WTC11 (cell line): ENCODE measurements around the gene PPP1R9A. TPM values are rescaled to one million over a fixed set of nuclear protein-coding genes. Genes with fewer than 3 reads are reported as not detected.

ENCODE experiments used
- ATAC-seq: fragments of 200-7000 bp; cut with Tn5 transposase; 2 replicates; pipeline ENCODE4 v1.10.0; 2021; ENCODE audit warnings: mild to moderate bottlenecking, moderate library complexity
- CTCF ChIA-PET: fragments of 300-600 bp; sonication (Branson Sonifier 250); formaldehyde crosslinking; loops from one replicate; lab custom pipeline; 2021; ENCODE audit warnings: antibody characterized with exemption; lab: Charles Lee
- POLR2A ChIA-PET: fragments of 350-600 bp; sonication (Branson Sonifier 250); formaldehyde crosslinking; loops from one replicate; lab custom pipeline; 2021; ENCODE audit warnings: antibody characterized with exemption; lab: Charles Lee
- DNase-seq: peaks from one replicate; pipeline ENCODE4 v3.0.0; 2021; ENCODE audit warnings: low spot score
- H3K27ac Mint-ChIP-seq: 2 replicates; pipeline ENCODE4 v1.8.0; 2021; ENCODE audit warnings: mixed read lengths
- H3K27me3 Mint-ChIP-seq: 2 replicates; pipeline ENCODE4 v1.8.0; 2021; ENCODE audit warnings: low read depth, mild to moderate bottlenecking, moderate library complexity, mixed read lengths
- H3K36me3 Mint-ChIP-seq: 2 replicates; pipeline ENCODE4 v1.8.0; 2021; ENCODE audit warnings: mixed read lengths
- H3K4me1 Mint-ChIP-seq: 2 replicates; pipeline ENCODE4 v1.8.0; 2022; ENCODE audit warnings: mixed read lengths
- H3K4me3 Mint-ChIP-seq: 2 replicates; pipeline ENCODE4 v1.8.0; 2021; ENCODE audit warnings: mild to moderate bottlenecking, moderate library complexity, mixed read lengths
- H3K9me3 Mint-ChIP-seq: 2 replicates; pipeline ENCODE4 v1.8.0; 2021; ENCODE audit warnings: mixed read lengths
- HMGA2 ChIP-seq: fragments of 250-450 bp; sonication (Bioruptor Pico); IDR thresholded peaks from 2 replicates; pipeline ENCODE4 v1.4.0; 2021; ENCODE audit warnings: mild to moderate bottlenecking, moderate library complexity
- NFYB ChIP-seq: sonication (generic); formaldehyde crosslinking; conservative IDR thresholded peaks from 2 replicates; pipeline ENCODE4 v1.8.0; 2022; ENCODE audit warnings: low read depth, missing genetic modification reagents
- ZNF423 ChIP-seq: fragments of 250-450 bp; sonication (Bioruptor Pico); IDR thresholded peaks from 2 replicates; pipeline ENCODE4 v2.1.2; 2022; ENCODE audit warnings: mild to moderate bottlenecking, moderate library complexity
- total RNA-seq: library from RNA; stranded (reverse); gene quantifications from 3 replicates; pipeline ENCODE4 v1.2.3, GENCODE V29; 2021
- TF ChIP-seq, protein P1 (sequence below): sonication (generic); formaldehyde crosslinking; IDR thresholded peaks from 2 replicates; pipeline ENCODE4 v1.8.1; 2022; ENCODE audit warnings: low read depth, mild to moderate bottlenecking, moderate library complexity, missing genetic modification reagents, borderline replicate concordance
- TF ChIP-seq, protein P2 (sequence below): sonication (generic); formaldehyde crosslinking; conservative IDR thresholded peaks from 2 replicates; pipeline ENCODE4 v1.8.1; 2023; ENCODE audit warnings: mild to moderate bottlenecking, low read depth, missing genetic modification reagents, moderate library complexity
- TF ChIP-seq, protein P3 (sequence below): fragments of 250-450 bp; sonication (Bioruptor Pico); IDR thresholded peaks from 2 replicates; pipeline ENCODE4 v1.9.0; 2021; ENCODE audit warnings: moderate library complexity, mild to moderate bottlenecking, inconsistent platforms, borderline replicate concordance
- TF ChIP-seq, protein P4 (sequence below): fragments of 250-450 bp; sonication (Bioruptor Pico); IDR thresholded peaks from 2 replicates; pipeline ENCODE4 v1.9.0; 2021; ENCODE audit warnings: mild to moderate bottlenecking, borderline replicate concordance
- TF ChIP-seq, protein P5 (sequence below): sonication (generic); formaldehyde crosslinking; IDR thresholded peaks from 2 replicates; pipeline ENCODE4 v1.8.0; 2022; ENCODE audit warnings: mild to moderate bottlenecking, missing genetic modification reagents
- TF ChIP-seq, protein P6 (sequence below): fragments of 250-450 bp; sonication (Bioruptor Pico); IDR thresholded peaks from 2 replicates; pipeline ENCODE4 v1.8.0; 2021; ENCODE audit warnings: mild to moderate bottlenecking

Gene PPP1R9A
- total RNA-seq, 1 experiment from 2014 or later: 16.8 TPM

DNA sequence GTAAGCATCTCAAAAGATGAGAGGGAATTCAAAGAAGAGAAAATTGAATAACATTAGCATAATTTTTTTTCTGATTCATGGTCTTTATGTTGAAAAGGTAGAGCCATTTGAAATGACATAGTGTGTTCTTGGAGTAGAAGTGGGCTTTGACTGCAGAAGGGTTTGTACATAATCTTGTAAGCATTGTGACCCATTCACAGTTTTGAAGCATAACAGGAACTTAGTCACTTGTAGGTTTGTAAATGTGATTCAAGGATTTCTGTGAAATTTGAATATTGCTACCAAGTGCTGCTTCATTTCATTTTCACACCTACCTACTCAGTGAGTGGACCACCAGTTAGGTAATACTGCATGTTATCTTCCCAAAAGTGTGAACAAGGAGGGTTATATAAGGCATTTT is 348.3 kb downstream of the PPP1R9A start (continued):
- TF ChIP-seq, protein P1, sequence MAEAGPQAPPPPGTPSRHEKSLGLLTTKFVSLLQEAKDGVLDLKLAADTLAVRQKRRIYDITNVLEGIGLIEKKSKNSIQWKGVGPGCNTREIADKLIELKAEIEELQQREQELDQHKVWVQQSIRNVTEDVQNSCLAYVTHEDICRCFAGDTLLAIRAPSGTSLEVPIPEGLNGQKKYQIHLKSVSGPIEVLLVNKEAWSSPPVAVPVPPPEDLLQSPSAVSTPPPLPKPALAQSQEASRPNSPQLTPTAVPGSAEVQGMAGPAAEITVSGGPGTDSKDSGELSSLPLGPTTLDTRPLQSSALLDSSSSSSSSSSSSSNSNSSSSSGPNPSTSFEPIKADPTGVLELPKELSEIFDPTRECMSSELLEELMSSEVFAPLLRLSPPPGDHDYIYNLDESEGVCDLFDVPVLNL (CRISPR knock-in tag): no peak
- TF ChIP-seq, protein P2, sequence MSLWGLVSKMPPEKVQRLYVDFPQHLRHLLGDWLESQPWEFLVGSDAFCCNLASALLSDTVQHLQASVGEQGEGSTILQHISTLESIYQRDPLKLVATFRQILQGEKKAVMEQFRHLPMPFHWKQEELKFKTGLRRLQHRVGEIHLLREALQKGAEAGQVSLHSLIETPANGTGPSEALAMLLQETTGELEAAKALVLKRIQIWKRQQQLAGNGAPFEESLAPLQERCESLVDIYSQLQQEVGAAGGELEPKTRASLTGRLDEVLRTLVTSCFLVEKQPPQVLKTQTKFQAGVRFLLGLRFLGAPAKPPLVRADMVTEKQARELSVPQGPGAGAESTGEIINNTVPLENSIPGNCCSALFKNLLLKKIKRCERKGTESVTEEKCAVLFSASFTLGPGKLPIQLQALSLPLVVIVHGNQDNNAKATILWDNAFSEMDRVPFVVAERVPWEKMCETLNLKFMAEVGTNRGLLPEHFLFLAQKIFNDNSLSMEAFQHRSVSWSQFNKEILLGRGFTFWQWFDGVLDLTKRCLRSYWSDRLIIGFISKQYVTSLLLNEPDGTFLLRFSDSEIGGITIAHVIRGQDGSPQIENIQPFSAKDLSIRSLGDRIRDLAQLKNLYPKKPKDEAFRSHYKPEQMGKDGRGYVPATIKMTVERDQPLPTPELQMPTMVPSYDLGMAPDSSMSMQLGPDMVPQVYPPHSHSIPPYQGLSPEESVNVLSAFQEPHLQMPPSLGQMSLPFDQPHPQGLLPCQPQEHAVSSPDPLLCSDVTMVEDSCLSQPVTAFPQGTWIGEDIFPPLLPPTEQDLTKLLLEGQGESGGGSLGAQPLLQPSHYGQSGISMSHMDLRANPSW (CRISPR knock-in tag): no peak

DNA sequence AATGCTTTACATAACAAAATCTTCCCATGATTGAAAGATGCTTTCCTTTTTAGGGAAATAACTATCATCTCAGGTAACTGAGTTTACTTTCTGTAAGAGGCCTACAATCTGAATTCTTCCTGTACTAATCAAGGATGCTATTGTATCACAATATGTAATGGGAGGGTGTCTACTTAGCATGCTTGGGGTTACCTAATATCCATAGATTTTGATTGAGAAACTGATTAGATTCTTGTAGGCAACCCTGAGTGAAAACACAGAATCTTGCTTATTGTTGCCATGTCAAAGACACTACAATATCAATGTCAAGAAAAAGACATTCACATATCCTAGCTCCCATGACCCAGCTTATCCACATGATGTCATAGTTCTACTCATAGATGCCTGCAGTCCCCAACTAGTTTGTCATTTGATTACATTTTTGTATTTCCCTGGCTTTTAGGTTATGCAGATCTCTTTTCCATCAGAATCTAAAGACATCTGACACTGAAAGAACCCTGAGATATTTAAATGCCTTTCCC is 354.6 kb downstream of the PPP1R9A start:
- no peaks in the 10 kb centered on the region for H3K9me3 Mint-ChIP-seq
- CTCF ChIA-PET: interaction anchor here (0.6 to 1.0 kb wide), 2 partner anchors 15 to 814 kb away, joined by 3 read pairs; no protein-coding TSS in a partner anchor

More for the DNA sequence above, 354.6 kb downstream of the PPP1R9A start:
- Mint-ChIP-seq H3K27me3 (no peaks in the 10 kb centered on the region), H3K4me1 (peaks cover 21% of the 10 kb centered on the region), H3K4me3 (no peak overlapping the region), H3K27ac (no peak overlapping the region; the same call in 1 of the 2 replicates), H3K36me3 (no peaks in the 10 kb centered on the region)
- TF ChIP-seq HMGA2 (CRISPR knock-in tag): no peak
- TF ChIP-seq ZNF423 (CRISPR knock-in tag): no peak
- TF ChIP-seq, protein P3, sequence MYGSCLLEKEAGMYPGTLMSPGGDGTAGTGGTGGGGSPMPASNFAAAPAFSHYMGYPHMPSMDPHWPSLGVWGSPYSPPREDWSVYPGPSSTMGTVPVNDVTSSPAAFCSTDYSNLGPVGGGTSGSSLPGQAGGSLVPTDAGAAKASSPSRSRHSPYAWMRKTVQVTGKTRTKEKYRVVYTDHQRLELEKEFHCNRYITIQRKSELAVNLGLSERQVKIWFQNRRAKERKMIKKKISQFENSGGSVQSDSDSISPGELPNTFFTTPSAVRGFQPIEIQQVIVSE (CRISPR knock-in tag): no peak
- TF ChIP-seq, protein P4, sequence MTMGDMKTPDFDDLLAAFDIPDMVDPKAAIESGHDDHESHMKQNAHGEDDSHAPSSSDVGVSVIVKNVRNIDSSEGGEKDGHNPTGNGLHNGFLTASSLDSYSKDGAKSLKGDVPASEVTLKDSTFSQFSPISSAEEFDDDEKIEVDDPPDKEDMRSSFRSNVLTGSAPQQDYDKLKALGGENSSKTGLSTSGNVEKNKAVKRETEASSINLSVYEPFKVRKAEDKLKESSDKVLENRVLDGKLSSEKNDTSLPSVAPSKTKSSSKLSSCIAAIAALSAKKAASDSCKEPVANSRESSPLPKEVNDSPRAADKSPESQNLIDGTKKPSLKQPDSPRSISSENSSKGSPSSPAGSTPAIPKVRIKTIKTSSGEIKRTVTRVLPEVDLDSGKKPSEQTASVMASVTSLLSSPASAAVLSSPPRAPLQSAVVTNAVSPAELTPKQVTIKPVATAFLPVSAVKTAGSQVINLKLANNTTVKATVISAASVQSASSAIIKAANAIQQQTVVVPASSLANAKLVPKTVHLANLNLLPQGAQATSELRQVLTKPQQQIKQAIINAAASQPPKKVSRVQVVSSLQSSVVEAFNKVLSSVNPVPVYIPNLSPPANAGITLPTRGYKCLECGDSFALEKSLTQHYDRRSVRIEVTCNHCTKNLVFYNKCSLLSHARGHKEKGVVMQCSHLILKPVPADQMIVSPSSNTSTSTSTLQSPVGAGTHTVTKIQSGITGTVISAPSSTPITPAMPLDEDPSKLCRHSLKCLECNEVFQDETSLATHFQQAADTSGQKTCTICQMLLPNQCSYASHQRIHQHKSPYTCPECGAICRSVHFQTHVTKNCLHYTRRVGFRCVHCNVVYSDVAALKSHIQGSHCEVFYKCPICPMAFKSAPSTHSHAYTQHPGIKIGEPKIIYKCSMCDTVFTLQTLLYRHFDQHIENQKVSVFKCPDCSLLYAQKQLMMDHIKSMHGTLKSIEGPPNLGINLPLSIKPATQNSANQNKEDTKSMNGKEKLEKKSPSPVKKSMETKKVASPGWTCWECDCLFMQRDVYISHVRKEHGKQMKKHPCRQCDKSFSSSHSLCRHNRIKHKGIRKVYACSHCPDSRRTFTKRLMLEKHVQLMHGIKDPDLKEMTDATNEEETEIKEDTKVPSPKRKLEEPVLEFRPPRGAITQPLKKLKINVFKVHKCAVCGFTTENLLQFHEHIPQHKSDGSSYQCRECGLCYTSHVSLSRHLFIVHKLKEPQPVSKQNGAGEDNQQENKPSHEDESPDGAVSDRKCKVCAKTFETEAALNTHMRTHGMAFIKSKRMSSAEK (CRISPR knock-in tag): no peak
- no peak for TF ChIP-seq NFYB
- TF ChIP-seq, protein P1 (CRISPR knock-in tag): no peak
- TF ChIP-seq, protein P5, sequence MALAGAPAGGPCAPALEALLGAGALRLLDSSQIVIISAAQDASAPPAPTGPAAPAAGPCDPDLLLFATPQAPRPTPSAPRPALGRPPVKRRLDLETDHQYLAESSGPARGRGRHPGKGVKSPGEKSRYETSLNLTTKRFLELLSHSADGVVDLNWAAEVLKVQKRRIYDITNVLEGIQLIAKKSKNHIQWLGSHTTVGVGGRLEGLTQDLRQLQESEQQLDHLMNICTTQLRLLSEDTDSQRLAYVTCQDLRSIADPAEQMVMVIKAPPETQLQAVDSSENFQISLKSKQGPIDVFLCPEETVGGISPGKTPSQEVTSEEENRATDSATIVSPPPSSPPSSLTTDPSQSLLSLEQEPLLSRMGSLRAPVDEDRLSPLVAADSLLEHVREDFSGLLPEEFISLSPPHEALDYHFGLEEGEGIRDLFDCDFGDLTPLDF (CRISPR knock-in tag): no peak
- TF ChIP-seq, protein P6, sequence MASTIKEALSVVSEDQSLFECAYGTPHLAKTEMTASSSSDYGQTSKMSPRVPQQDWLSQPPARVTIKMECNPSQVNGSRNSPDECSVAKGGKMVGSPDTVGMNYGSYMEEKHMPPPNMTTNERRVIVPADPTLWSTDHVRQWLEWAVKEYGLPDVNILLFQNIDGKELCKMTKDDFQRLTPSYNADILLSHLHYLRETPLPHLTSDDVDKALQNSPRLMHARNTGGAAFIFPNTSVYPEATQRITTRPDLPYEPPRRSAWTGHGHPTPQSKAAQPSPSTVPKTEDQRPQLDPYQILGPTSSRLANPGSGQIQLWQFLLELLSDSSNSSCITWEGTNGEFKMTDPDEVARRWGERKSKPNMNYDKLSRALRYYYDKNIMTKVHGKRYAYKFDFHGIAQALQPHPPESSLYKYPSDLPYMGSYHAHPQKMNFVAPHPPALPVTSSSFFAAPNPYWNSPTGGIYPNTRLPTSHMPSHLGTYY (CRISPR knock-in tag): no peak
- POLR2A ChIA-PET: no interaction called here
- no peak for DNase-seq
- no peak for ATAC-seq
